Measurements from ENCODE around the gene PIAS1. TPM values are rescaled to one million over a fixed set of nuclear protein-coding genes. Genes with fewer than 3 reads are reported as not detected.
A peak's percentile ranks its signal among the peaks of the same experiment; 100 is the strongest.

PIAS1 gene
- total RNA-seq, 6 donors from 2014 or later = 44.7 to 114 (median 64.3) TPM

DNA sequence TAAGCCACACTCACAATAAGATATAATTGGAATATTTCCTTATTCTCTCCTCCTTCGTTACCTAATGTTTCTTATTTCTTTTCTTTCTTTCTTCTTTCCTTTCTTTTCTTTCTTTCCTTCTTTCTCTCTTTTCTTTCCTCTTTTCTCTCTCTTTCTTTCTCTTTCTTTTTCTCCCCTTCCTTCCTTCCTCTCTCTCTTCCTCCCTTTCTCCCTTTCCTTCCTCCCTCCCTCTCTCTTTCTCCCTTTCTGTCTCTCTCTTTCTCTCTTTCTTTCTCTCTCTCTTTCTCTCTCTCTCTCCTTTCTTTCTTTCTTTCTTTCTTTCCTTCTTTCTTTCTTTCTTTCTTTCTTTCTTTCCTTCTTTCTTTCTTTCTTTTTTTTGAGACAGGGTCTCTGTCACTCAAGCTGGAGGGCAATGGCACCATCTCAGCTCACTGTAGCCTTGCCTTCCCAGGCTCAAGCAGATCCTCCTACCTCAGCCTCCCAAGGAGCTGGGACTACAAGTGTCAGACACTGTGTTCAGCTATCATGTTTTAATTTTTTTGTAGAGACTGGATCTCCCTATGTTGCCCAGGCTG is 19.3 kb upstream of the PIAS1 start:
- Histone ChIP-seq H3K9me3 (no peaks in the 10 kb centered on the region), H3K27ac (no peak overlapping the region), H3K4me3 (no peak overlapping the region), H3K4me1 (peaks cover 4 to 9% (median 6%) of the 10 kb centered on the region in 4 donors), H3K36me3 (no peaks in the 10 kb centered on the region), H3K27me3 (no peaks in the 10 kb centered on the region)
- no peak for ATAC-seq (ENCODE audit: low FRiP score in 2 of 2)
- DNase-seq = no peak
- WGBS, 2 donors = 89 to 91% methylated on average over 1 of the region's 1 CpG
- TF ChIP-seq EP300 (IDR thresholded peaks at IDR 0.05) = no peak
- no peak for TF ChIP-seq POLR2A (IDR thresholded peaks at IDR 0.05)
- TF ChIP-seq, protein P1, sequence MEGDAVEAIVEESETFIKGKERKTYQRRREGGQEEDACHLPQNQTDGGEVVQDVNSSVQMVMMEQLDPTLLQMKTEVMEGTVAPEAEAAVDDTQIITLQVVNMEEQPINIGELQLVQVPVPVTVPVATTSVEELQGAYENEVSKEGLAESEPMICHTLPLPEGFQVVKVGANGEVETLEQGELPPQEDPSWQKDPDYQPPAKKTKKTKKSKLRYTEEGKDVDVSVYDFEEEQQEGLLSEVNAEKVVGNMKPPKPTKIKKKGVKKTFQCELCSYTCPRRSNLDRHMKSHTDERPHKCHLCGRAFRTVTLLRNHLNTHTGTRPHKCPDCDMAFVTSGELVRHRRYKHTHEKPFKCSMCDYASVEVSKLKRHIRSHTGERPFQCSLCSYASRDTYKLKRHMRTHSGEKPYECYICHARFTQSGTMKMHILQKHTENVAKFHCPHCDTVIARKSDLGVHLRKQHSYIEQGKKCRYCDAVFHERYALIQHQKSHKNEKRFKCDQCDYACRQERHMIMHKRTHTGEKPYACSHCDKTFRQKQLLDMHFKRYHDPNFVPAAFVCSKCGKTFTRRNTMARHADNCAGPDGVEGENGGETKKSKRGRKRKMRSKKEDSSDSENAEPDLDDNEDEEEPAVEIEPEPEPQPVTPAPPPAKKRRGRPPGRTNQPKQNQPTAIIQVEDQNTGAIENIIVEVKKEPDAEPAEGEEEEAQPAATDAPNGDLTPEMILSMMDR (IDR thresholded peaks at IDR 0.05) = no peak
- no peak for TF ChIP-seq POLR2AphosphoS5 (IDR thresholded peaks at IDR 0.05)

DNA sequence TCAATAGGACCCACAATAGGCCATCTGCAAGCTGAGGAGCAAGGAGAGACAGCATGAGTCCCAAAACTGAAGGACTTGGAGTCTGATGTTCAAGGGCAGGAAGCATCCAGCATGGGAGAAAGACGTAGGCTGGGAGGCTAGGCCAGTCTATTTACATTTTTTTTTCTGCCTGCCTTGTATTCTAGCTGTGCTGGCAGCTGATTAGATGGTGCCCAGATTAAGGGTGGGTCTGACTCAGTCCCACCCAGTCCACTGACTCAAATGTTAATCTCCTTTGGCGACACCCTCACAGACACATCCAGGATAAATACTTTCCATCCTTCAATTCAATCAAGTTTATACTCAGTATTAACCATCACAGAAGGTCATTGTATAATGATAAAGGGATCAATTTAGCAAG is 15.9 kb upstream of the PIAS1 start:
- 76 to 80% methylated on average over 2 of the region's 2 CpGs for WGBS, 2 donors
- H3K4me3 ChIP-seq = no peak overlapping the region
- H3K4me1 ChIP-seq = peaks cover 0 to 13% (median 8%) of the 10 kb centered on the region in 4 donors
- TF ChIP-seq, protein P1 (IDR thresholded peaks at IDR 0.05) = no peak
- TF ChIP-seq EP300 (IDR thresholded peaks at IDR 0.05) (no peak), POLR2AphosphoS5 (IDR thresholded peaks at IDR 0.05) (peak in 1 of 2 donors; percentile 37), POLR2A (IDR thresholded peaks at IDR 0.05) (no peak)
- H3K9me3 ChIP-seq = no peaks in the 10 kb centered on the region
- no peak overlapping the region for H3K27ac ChIP-seq
- DNase-seq (no peak), ATAC-seq (ENCODE audit: low FRiP score in 2 of 2) (no peak)
- no peaks in the 10 kb centered on the region for H3K27me3 ChIP-seq
- no peaks in the 10 kb centered on the region for H3K36me3 ChIP-seq

DNA sequence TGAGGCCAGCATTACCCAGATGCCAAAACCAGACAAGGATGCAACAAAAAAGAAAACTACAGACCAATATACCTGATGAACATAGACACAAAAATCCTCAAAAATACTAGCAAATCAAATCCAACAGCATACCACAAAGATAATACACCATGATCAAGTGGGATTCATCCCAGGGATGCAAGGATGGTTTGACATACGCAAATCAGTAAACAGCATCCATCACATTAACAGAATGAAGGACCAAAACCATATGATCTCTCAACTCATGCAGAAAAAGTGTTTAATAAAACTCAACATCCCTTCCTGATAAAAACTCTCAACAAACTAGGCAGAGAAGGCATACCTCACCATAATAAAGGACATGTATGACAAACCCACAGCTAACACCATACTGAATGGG is 14.0 kb upstream of the PIAS1 start:
- ATAC-seq (ENCODE audit: low FRiP score in 2 of 2) (no peak), DNase-seq (no peak)
- no peak overlapping the region for H3K27ac ChIP-seq
- H3K4me1 ChIP-seq = peaks cover 0 to 13% (median 6%) of the 10 kb centered on the region in 4 donors
- WGBS, 2 donors = 100% methylated on average over 1 of the region's 1 CpG
- no peaks in the 10 kb centered on the region for H3K27me3 ChIP-seq
- no peak for TF ChIP-seq EP300 (IDR thresholded peaks at IDR 0.05)
- TF ChIP-seq, protein P1 (IDR thresholded peaks at IDR 0.05) = no peak
- TF ChIP-seq POLR2AphosphoS5 (IDR thresholded peaks at IDR 0.05) = no peak
- TF ChIP-seq POLR2A (IDR thresholded peaks at IDR 0.05) = no peak
- H3K4me3 ChIP-seq = no peak overlapping the region
- H3K36me3 ChIP-seq = no peaks in the 10 kb centered on the region
- H3K9me3 ChIP-seq = no peaks in the 10 kb centered on the region

DNA sequence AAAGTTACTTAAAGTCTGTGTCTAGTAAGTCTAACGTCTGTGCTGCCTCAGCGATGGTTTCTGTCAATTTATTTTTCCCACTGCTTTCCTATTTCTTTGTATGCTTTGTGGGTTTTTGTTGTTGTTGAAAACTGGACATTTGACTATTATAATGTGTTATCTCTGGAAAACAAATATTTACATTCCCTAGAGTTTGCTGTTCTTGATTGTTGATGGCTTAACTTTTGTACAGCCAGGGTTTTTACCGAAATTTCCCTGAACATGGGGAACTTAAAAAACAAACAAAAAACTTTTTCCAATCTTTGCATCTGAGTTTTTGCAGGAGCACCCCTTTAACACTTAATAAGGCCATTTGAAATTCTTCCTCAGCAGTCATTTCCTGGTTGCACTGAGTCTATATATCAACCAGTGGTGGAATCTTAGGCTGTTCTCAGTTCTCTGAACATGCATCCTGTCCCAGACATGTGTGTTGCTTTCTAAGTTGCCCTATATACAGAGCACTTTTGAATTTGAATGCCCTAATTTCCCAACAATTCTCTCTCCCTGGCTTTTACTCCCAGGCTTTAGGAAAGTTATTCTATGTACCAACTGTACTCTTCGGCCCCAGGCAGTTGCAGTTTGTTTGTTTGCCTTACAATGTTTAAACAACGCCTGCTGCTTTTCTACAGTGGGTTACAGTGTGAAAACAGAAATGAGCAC is 11.8 kb upstream of the PIAS1 start:
- Histone ChIP-seq H3K4me1 (peaks cover 0 to 13% (median 6%) of the 10 kb centered on the region in 4 donors), H3K36me3 (no peaks in the 10 kb centered on the region), H3K9me3 (no peaks in the 10 kb centered on the region), H3K27me3 (no peaks in the 10 kb centered on the region), H3K27ac (peak overlapping the region in 2 of 4 donors; percentile 9 to 18), H3K4me3 (no peak overlapping the region)
- DNase-seq (no peak), ATAC-seq (ENCODE audit: low FRiP score in 2 of 2) (no peak)
- TF ChIP-seq POLR2AphosphoS5 (IDR thresholded peaks at IDR 0.05) (no peak), EP300 (IDR thresholded peaks at IDR 0.05) (no peak), POLR2A (IDR thresholded peaks at IDR 0.05) (no peak)
- TF ChIP-seq, protein P1 (IDR thresholded peaks at IDR 0.05) = no peak
- 41 to 49% methylated on average over 5 of the region's 5 CpGs for WGBS, 2 donors
